Limb (tissue), 2 donors: Measurements from ENCODE around the gene ATP2B3.

Source experiments
- DNase-seq, 2 donors: peaks; one replicate each; pipeline ENCODE4 v3.0.0-alpha.2; 2016; ENCODE audit errors: extremely low spot score in 2 of 2

ATP2B3 gene

GRCh38 chrX:153610836-153611213 is 93.4 kb downstream of the ATP2B3 start:
- no peak for DNase-seq

DNA sequence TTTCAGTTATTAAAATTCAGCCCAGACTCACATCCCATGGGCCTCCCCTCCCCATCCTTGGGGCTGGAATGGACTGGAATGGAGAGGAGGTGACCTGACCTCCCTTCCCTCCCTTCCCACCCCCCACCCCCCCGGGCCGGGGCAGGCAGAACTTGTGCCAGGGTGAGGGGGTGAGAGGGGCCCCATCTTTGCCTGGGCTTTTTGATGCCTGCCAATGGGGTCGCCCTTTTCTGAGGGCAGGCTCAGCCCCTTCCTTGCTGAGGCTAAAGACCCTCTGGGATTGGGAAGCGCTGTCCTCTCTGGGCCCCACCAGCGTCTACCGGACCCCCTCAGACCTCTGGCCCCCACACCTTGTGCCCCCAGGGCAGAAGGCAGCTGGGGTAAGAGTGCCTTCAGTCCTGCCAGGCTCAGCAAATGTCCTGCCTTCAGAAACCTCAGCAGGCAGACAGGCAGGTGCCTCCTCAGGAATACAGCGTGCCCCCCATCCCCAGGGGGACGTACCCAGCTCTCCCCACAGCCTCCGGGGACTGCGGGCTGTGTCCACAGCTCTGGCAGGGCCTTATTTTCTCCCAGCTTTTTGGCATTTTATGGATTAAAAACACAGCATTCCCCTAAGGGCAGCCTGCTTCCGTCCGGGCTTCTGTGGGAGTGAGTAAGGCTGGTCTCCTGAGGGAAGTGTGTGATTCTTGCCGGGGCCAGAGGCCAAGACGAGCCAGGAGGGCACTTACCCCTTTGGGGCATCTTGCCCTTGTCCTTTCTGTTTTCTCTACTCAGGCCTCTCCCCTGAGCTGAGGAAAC is 94.1 kb downstream of the ATP2B3 start:
- DNase-seq, result no peak

GRCh38 chrX:153612413-153612812 is 95.0 kb downstream of the ATP2B3 start:
- no peak for DNase-seq

- DNase-seq, result no peak
Measured at GRCh38 chrX:153614818-153615217, 97.4 kb downstream of the ATP2B3 start.

- DNase-seq, result no peak
Measured at GRCh38 chrX:153620576-153620975, 103.1 kb downstream of the ATP2B3 start.

DNA sequence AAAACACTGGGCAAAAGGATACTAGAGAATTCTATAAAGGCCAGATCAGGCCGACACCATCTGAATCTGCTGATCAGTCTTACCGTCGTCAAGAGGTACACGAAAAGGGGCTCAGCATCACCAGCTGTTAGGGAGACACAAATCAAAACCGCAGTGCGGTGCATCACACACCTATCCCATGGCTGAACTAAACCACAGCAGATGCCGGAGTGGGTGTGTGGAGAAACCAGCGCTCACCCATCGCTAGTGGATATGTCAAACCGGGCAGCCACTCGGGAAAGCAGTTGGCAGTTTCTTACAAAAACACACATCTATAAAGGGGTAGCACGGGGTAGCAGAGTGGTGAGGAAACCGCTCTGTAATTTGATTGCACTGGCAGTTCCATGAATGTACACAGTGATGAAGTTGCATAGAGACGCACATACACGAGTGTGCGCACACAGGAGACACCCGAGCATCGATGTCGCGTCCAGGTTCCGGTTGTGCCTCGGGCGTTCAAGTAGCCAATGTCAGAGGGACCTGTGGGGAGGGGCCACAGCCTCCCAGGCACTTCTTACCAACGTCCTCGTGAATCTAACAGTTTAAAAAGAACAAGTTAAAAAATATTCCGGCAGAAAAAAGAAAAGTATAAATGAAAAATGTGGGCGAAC is 104.6 kb downstream of the ATP2B3 start:
- no peak for DNase-seq

GRCh38 chrX:153622661-153623309 is 105.3 kb downstream of the ATP2B3 start:
- DNase-seq, result no peak

DNA sequence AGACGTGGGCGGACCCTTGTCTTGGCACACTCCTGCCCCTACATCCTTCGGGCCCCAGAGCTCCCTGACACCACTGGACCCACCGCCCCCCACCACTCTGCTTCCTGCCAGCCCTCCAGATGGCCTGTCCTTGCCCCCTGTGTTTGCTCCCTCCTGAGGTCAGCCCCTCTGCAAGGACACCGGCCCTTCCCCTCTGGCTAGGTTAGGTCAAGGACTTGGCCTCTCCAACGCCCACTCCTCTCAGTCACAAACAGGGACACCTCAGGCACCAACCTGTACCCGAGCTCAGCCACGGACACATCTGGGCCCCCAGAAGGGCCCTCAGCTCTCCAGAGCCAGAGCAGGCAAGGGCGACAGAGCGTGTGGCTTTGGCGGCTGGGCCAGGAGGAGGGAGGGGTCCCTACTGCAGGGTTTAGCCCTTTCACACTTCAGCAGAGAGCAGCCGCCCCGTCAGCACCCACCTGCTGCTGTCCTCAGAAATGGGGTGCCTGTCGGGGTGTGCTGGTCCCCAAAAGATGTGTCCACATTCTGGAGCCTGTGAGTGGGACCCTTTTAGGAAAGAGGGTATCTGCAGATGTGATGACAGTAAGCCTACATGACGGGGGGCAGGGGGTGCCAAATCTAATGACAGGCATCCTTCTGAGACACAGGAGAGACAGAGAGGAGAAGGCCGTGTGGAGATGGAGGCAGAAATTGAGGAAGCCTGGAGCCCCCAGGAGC is 106.0 kb downstream of the ATP2B3 start:
- DNase-seq, result no peak

DNA sequence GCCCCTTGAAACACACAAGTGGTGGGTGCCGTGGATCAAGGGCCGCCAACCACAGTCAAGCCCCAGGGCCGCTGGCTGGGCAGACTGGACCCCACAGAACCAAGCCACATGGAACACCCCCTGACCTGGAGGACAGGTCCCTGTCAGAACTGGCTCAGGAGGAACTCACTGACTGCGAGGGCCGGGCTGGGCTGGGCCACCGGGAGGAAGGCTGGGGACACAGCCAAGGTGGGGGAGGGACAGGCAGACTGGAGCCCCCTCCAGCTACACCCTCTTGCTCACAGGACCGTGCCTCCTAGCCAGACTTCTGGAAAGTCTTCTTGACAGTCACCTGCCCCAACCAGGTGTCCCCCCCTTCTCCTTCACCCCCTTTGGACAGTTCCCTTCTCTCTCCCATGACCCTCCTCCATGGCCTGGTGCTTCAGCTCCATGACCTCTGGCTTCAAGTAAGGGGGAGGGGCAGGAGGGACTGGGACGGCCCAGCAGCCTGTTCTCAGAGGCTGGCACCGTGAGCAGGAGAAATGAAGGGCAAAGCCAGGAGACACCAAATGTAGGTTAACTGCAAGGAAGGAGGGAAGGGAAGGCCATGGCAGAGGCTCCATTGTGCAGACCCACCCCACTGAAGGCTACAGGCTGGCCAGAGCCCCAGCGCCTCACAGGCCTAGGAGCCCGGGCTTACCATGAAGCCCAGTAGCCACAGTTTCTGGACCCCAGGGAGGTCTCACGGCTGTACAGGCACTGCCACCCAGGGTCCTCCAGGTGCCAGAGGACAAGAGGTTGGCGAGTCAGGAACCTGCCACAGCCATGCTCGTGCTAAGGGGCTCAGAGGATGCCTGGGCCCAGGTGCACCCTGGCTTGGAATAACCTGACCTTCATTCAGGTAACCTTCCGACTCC is 107.0 kb downstream of the ATP2B3 start:
- no peak for DNase-seq

- no peak for DNase-seq
Measured at GRCh38 chrX:153625271-153626024, 108.0 kb downstream of the ATP2B3 start.

- DNase-seq, result no peak
Measured at GRCh38 chrX:153626025-153626633, 108.7 kb downstream of the ATP2B3 start.

GRCh38 chrX:153626863-153627674 is 109.6 kb downstream of the ATP2B3 start:
- no peak for DNase-seq

DNA sequence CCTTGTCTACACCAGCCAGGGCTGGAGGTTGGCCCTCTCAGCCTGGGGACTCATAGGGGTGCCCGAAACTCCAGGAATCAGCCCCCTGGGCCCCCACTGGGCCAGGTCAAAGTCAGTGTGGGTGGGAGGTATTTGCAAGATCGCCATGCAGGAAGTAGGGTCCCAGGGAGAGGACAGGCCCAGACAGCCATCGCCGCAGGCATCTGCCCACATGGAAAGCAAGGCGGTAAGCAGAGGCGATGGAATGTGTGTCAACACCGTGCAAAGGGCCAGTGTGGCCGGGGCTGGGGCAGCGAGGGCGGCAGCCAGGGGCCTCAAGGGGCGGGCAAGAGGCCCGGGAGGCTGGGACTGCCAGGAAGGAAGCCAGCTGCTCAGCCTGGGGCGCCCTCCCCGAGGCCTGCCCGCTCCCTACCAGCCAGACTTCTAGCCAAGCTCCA is 110.3 kb downstream of the ATP2B3 start:
- DNase-seq, result no peak

DNA sequence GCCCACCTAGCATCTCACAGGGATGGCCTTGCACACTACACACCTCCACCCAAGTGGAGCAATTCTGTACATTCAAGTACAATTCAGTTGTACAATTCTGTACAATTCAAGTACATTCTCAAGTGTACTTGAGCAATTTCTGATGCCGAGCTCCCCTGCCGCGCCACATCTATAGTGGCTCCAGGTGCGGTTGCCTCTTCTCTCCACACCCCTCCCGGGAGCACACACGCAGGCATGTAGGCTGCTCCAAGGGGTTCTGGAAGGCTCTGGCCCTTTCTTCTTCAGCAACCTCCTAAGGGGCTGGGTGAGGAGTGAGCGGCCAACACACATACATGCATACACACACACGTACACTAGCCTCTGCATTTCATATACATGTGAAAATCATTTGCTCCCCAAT is 110.7 kb downstream of the ATP2B3 start:
- DNase-seq, result no peak

DNA sequence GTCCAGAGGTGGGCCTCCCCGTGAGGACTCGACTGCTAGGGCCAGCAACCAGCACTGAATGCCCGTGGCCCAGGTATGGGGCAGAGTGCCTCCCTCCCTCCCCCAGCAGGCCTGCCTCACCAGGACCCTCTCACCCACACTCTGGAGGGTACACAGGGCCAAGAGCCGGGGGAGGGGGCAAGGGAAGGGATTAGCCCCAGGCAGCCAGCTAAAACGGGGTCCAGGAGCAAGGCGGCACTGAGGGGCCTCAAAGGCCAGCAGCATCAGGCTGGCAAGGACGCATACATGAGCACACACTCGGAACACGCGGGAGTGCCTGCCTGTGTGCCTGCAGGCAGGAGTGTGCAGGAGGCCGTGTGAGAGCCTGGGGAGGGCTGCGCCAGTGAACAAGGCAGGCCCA is 111.2 kb downstream of the ATP2B3 start:
- DNase-seq, result no peak

DNA sequence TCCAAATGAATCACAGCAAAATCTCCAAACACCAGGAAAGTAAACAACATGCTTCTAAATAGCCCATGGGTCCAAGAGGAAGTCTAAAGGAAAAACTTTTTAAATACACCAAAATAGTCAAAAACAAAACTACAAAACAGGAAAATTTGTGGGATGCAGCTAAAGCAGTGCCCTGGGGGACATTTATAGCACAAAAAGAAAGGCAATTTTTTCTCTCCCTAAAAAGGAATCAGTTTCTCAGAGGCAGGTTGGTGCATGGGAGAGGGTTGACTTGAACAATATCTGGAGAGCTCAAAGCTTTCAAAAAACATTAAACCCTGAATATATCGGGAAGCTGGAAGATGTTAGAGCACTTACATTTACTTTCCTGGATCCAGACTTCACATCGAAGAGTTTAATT is 113.9 kb downstream of the ATP2B3 start:
- DNase-seq, result no peak

- DNase-seq, result no peak
Measured at GRCh38 chrX:153631907-153632594, 114.6 kb downstream of the ATP2B3 start.
